Spleen (tissue), 7 donors: Measurements from ENCODE around the gene RPL26.

Experiments used
- CTCF ChIP-seq, 11 experiments: fragments of 200-600 bp in 7 of 11; fragments of 450-650 bp in 4 of 11; sonication (generic) in 4 of 11; IDR thresholded peaks in 8 of 11; conservative IDR thresholded peaks in 3 of 11; 1 replicate in 7 of 11; 2 replicates in 4 of 11; pipeline versions ENCODE4 v1.4.0 to v1.8.0; 2016 to 2021; ENCODE audit warnings: antibody characterized with exemption in 11 of 11, inconsistent platforms in 4 of 11, mild to moderate bottlenecking in 1 of 11
- POLR2A ChIP-seq, 3 donors: fragments of 450-650 bp; IDR thresholded peaks; one replicate each; pipeline ENCODE4 v1.5.1; 2017; ENCODE audit warnings: antibody characterized with exemption in 3 of 3, mild to moderate bottlenecking in 1 of 3
- donor health status: DM: no; HTN: no; CAD: no; lungs with moderate emphysema.
- donor health status: DM: no; HTN: no; CAD: no.
- donor health status: DM: no; HTN: no; CAD: no.

- TF ChIP-seq CTCF (IDR thresholded peaks at IDR 0.05 in 8 of 11, conservative IDR thresholded peaks at IDR 0.05 in 3 of 11) (no peak), POLR2A (IDR thresholded peaks at IDR 0.05) (no peak)
These were observed 16.8 kb downstream of the RPL26 start for GRCh38 chr17:8366231-8366630.
